ENCODE data around the gene ARX. TPM values are rescaled to one million over a fixed set of nuclear protein-coding genes. Genes with fewer than 3 reads are reported as not detected.

ARX gene
- not detected in 2 replicates for total RNA-seq

DNA sequence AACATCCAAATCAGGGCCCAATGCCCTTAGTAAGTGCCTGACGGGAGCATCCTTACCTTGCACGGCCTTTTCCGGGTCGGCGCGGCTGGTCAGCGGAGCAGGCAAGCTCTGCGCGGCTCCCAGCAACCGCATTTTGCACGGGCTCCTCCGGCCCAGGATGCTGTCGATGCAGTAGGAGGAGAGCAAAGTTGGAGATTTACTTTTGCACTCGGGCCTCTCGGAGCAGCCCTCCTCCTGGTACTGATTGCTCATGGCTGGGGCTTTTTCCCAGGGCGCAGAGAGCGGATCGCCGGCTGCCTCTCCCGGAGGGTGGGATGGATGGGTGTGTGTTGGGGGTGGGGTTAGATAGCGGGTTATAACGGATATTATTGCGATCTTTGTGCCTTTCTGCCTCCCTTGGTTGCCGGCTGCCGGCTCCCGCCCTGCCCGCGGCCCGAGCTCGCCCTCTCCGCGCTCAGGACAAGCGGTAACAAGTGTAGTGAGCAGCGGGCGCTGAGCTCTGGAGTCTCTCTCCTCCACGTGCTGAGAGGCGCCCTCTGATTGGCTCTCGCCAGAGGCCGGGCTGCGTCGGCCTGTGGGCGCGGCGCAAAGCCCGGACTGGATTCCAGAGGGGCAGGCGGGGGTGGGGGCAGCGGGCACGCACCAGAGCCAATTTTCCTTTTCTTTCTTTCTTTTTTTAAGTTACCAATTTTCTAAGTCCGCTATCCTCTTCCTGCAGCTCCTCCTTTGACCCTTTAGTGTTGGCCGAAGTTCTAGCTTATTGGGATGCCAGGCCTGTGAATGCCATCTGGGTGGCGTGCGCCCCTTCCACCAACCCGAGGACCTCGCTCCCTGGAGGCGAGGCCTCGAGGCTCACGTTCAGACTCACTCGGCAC is at the start of gene ARX:
ARX (minus strand) TSS at position 480 of the 875 bp plus-strand sequence; CDS start at position 252, 228 bp downstream.

